AG04450 (cell line): ENCODE data around the gene SLC17A9. TPM values are rescaled to one million over a fixed set of nuclear protein-coding genes. Genes with fewer than 3 reads are reported as not detected.

Experiments
- CTCF ChIA-PET: fragments of 300-600, 350-600 bp; formaldehyde crosslinking; extraction: SDS; loops from one replicate; lab custom pipeline; 2022; ENCODE audit warnings: antibody characterized with exemption, inconsistent platforms; lab: Charles Lee
- POLR2A ChIA-PET: fragments of 350-600 bp; formaldehyde crosslinking; extraction: SDS; loops from one replicate; lab custom pipeline; 2021; ENCODE audit warnings: antibody characterized with exemption, inconsistent platforms; lab: Yijun Ruan, JAX
- DNase-seq: peaks from one replicate; pipeline ENCODE4 v3.0.0-alpha.2; 2011; ENCODE audit warnings: low read depth, low spot score
- H3K27ac ChIP-seq: one replicate; pipeline ENCODE4 v1.5.1; 2012; ENCODE audit warnings: low read depth, low read length, control low read depth
- H3K27me3 ChIP-seq: one replicate; pipeline ENCODE4 v1.6.0; 2012; ENCODE audit warnings: low read length; ENCODE audit not compliant: control insufficient read depth, insufficient read depth
- H3K4me3 ChIP-seq: 2 replicates; pipeline ENCODE4 v1.5.1; 2011; ENCODE audit warnings: mild to moderate bottlenecking, low read depth, low read length, control low read depth
- H3K9me3 ChIP-seq: 2 replicates; pipeline ENCODE4 v1.5.1; 2012; ENCODE audit warnings: low read length; ENCODE audit not compliant: control insufficient read depth, insufficient read depth
- polyA plus RNA-seq: library from polyadenylated mRNA; depleted of rRNA; stranded (reverse); fragments of >200 nt; gene quantifications from 2 replicates; pipeline ENCODE4 v1.2.3, GENCODE V29; 2011
- TF ChIP-seq, protein P1 (sequence below): IDR thresholded peaks from 2 replicates; pipeline ENCODE4 v1.5.1; 2011; ENCODE audit warnings: low read depth, low read length, control low read depth, inconsistent platforms

The SLC17A9 gene
- polyA plus RNA-seq, 1 experiment = 2.2 TPM

- no peak for DNase-seq
- POLR2A ChIA-PET = interaction anchor here (0.6 kb wide), 1 partner anchor 51 kb away, joined by 5 read pairs; no protein-coding TSS in a partner anchor
- no peak overlapping the region for H3K27ac ChIP-seq
- H3K27me3 ChIP-seq = peaks cover 56% of the 10 kb centered on the region
- TF ChIP-seq, protein P1, sequence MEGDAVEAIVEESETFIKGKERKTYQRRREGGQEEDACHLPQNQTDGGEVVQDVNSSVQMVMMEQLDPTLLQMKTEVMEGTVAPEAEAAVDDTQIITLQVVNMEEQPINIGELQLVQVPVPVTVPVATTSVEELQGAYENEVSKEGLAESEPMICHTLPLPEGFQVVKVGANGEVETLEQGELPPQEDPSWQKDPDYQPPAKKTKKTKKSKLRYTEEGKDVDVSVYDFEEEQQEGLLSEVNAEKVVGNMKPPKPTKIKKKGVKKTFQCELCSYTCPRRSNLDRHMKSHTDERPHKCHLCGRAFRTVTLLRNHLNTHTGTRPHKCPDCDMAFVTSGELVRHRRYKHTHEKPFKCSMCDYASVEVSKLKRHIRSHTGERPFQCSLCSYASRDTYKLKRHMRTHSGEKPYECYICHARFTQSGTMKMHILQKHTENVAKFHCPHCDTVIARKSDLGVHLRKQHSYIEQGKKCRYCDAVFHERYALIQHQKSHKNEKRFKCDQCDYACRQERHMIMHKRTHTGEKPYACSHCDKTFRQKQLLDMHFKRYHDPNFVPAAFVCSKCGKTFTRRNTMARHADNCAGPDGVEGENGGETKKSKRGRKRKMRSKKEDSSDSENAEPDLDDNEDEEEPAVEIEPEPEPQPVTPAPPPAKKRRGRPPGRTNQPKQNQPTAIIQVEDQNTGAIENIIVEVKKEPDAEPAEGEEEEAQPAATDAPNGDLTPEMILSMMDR = no peak
- H3K4me3 ChIP-seq = no peak overlapping the region
- no peaks in the 10 kb centered on the region; the same call in 1 of the 2 replicates for H3K9me3 ChIP-seq
- CTCF ChIA-PET = interaction anchor here (1.1 to 2.8 kb wide), 2 partner anchors 30 to 79 kb away, joined by 3 to 9 read pairs; no protein-coding TSS in a partner anchor
These were observed 26.8 kb downstream of the SLC17A9 start for GRCh38 chr20:62979310-62979709.

DNA sequence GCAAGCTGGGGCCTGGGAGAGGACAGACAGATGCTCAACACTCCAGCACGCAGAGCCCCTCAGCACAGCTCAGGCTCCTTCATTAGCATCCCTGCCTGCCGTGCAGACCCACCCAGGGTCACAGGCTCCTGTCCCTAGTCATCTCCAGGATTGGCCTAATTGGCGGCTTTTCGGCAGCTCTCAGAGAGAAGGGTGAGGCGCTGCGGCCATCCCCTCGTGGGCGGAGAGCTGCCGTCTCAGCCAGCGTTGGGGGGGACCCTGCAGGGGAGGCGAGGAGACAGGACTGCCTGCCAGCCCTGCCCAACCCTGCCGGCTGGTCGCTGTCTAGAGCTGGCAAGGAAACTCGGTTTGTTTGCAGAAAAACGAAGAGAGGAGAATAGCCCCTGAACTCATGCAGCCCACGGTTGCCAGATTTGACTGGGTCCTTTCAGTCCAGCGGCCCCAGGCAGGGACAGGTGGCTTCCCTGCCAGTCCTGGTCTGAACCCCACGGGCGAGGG, 27.4 kb downstream of the SLC17A9 start:
- H3K27me3 ChIP-seq = peaks cover 54% of the 10 kb centered on the region
- no peaks in the 10 kb centered on the region; the same call in 1 of the 2 replicates for H3K9me3 ChIP-seq
- CTCF ChIA-PET = interaction anchor here (0.8 to 3.0 kb wide), 3 partner anchors 7 to 29 kb away, joined by 3 to 11 read pairs (median 9); no protein-coding TSS in a partner anchor
- no peak overlapping the region for H3K4me3 ChIP-seq
- H3K27ac ChIP-seq = no peak overlapping the region
- DNase-seq = no peak
- POLR2A ChIA-PET = no interaction called here
- TF ChIP-seq, protein P1 = no peak

- peaks cover 53% of the 10 kb centered on the region for H3K27me3 ChIP-seq
- ChIA-PET CTCF (interaction anchor here (0.8 to 3.0 kb wide), 3 partner anchors 8 to 28 kb away, joined by 3 to 11 read pairs (median 9); no protein-coding TSS in a partner anchor), POLR2A (no interaction called here)
- TF ChIP-seq, protein P1 = no peak
- no peak overlapping the region for H3K4me3 ChIP-seq
- H3K27ac ChIP-seq = no peak overlapping the region
- H3K9me3 ChIP-seq = no peaks in the 10 kb centered on the region; the same call in 1 of the 2 replicates
- no peak for DNase-seq
These were observed 28.0 kb downstream of the SLC17A9 start for GRCh38 chr20:62980380-62980960.

DNA sequence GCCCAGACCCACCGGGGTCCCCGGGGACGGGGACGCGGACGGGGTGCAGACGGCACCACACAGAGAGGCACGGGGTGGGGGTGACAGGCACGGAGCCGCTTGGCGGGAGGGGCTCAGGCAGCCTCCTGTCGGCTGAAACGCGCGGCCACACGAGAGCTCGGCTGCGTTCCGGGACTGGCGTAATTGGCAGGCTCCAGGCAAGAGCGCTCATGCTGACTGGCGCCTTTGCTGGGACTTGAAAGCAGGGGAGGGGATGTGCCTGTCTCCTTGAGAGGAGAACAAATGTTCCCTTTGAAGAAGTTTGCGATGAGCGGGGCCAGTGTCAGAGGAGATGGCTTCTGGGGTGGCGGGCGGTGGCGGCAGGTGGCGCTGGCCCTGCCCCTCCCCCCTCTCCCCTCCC, 28.5 kb downstream of the SLC17A9 start:
- Histone ChIP-seq H3K27me3 (peaks cover 55% of the 10 kb centered on the region), H3K4me3 (no peak overlapping the region), H3K27ac (no peak overlapping the region), H3K9me3 (no peaks in the 10 kb centered on the region; the same call in 1 of the 2 replicates)
- ChIA-PET CTCF (interaction anchor here (2.8 to 3.0 kb wide), 2 partner anchors 8 to 28 kb away, joined by 9 to 11 read pairs; no protein-coding TSS in a partner anchor), POLR2A (no interaction called here)
- no peak for DNase-seq
- TF ChIP-seq, protein P1 = no peak
